Iris pigment epithelial cell (primary cell): Measurements from ENCODE around the gene STN1.
A peak's percentile ranks its signal among the peaks of the same experiment; 100 is the strongest.

Experiments used
- DNase-seq: peaks from one replicate; pipeline ENCODE4 v3.0.0-alpha.2; 2011; ENCODE audit warnings: low read depth

STN1 gene

DNA sequence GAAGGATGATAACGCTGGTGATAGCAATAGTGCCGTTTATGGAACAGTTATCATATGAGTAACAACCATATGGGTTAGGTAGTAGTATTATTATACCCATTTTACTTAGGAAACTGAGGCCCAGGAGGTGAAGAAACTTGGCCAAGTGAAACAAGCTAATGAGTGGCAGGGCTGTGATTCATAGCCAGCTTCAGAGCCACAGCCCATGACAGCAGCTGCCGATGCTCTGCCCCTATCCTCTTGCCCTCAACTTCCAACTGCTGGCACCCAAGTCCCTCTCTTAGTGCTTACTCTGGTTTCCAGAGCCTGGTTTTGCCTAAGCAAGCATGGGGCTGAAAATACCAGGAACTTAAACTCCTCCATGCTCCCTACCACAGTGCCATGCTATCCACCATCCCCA, 74.9 kb downstream of the STN1 start:
- DNase-seq: no peak

DNA sequence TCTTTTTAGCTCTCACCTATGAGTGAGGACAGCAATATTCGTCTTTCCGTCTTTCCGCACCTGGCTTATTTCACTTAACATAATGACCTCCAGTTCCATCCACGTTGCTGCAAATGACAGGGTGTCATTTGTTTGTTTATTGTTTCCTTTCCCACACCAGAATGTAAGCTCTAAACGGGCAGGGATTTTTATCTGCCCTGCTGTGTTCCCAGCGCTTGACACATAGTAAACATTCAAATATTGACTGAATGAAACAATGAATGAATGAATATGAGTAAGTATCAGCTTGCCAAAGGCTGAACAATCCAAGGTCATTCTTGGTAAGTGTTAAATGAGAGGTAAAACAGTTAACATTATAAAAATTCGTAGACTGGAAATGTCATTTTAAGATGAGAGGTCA, 75.4 kb downstream of the STN1 start:
- no peak for DNase-seq

DNA sequence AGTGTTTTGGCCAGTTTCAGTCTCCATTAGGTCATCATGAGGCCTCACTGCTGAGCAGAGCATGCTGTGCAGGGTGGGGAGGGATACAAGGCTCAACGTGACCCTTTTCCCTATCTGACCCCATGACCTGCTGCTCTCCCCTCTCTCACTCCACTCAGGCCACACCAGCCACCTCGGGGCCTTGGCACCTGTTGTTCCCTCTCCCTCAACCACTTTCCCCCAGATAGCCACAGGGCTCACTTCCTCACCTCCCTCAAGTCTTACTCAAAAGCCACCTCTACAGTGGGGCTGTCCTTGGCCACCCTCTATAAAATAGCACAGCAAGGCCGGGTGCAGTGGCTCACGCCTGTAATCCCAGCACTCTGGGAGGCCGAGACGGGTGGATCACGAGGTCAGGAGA, 76.5 kb downstream of the STN1 start:
- DNase-seq: no peak

DNA sequence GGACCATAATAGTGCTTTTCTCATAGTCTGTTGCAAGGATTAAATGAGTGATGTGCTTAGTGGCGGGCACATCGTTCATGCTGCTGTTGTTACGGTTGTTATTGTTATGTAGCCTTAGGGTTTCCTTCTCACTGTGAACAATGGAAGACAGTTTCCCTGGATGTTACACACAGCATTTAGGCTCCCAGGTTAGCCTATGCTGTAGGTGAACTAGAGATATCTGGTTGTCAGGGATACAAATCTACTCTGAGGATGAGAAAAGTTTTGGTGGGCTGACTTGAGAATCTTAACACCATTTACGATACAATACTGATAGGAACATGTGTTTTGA, 77.3 kb downstream of the STN1 start:
- DNase-seq: no peak

DNA sequence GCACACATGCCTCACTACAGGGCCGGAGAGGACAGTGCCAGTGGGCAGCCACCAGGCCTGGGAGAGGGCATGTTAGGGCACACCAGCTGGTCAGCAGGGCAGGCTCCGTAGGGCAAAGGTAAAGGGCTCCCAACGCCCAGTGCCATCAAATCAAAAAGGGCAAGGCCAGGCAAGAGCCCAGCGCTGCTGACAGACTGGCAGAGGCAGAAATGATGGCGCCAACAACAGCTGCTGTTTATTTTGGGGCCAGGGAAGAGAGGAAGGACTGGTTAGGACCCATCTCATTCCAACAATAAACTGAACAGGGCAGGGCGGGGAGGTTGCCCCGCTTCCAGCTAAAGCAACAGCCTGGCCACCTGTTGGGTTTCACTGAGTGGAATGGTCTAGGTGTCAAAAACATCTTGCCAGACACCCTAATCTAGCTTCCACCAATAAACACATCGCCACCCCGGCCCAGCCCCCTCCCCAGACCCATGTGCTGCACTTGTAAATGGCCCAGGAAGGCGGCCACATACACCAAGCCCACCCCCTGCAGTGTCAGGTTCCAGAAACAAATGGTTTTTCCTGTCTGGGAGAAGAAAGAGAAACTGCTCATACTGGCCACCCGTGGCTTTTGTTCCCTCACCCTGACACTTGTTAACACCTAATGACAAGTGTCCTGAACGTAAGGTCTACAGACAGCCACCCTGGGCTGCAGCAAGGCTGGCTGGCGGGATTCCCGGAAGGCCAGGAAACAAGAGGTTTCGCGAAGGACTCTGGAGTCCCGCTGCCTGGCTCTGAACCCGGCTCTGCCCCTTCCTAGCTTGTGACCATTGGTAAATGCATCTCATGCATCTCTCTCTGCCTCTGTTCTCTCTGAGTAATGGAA, 77.9 kb downstream of the STN1 start:
- DNase-seq: no peak

DNA sequence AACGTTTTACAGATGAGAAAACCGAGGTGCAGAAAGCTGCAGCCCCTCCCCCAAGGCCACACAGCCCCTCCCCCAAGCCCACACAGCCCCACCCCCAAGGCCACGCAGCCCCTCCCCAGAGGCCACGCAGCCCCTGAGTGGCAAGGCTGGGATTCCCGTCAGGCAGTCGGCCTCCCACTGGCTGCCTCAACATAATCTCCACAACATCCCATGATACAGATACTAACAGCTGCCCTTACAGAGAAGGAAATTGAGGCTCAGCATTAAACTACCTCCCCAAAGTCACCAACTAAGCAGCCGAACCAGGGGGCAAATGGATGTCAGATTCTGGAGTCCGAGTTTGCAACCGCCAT, 78.5 kb downstream of the STN1 start:
- DNase-seq: no peak

DNA sequence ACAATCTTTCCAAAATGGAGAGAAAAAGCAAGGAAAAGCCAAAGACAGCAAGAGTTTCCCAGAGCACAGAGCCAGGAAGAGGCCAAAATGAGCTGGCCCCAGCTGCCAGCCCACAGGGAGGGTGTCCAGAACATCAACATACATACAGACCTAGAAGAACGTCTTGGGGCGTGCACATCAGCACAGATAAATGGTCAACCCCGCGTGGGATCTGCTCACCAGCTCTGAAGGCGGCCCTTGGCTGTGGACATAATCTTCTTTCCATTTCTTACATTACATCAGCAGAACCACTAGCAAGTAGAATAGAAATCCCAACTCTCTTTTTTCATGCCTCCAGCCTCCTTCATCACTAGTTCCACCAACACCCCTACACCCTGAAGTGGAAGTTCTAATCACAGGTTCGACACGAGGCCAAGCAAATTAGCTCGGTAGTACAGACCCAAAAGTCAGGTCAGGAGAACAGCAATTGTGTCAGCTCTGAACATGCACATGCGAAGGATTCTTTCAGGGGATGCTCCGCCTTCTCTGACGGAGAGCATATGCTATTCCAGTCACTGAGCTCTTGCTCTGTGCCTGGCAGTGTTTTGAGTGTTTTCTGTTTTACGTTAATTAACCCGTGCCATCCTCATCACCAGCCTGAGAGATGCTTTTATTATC, 79.0 kb downstream of the STN1 start:
- no peak for DNase-seq

DNA sequence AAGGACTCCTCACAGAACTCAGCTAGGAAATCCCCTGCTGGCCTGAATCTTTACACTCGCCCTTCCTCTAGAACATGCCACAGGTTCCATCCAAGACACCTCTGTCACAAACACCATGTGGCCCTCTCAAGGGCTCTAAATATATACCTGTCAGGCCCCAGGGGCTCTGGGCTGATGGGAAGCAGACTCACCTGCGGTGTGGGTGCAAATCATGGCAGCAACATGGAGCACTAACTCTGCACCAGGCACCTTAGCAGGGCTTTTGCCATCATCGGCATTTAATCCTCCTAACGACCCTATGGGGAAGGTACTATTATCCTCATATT, 80.0 kb downstream of the STN1 start:
- DNase-seq: no peak

DNA sequence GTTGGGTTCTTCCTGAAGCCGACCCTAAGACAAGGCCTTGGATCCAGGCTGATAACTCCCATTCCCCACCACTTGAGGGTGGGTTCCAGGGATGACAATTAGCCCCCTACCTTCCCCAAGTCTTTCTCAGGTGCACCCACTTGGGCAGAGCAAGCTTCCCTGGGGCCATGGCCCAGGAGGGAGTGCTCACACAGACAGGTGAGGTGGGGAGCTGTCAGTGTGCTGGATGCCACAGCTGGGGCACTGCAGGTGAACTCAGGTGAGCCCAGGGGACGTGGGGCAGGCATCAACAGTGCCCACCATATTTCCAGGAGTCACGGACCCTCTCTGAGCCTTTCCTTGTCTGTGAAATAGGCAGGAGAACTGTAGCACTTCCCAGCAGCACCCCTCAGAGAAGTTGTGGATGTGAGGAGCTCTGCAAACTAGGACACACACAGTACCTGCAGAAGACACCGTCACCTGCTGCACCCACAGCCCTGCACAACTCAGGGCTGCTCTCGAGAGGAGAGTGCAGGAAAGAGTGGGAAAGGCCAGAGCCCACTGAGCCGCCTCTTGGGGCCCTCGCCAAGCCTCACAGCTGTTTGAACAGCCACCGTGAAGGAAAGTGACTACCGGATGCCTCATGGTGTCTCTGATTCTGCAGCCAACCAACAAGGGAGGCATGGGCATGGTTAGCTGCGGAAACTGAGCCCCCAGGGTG, 80.5 kb downstream of the STN1 start:
- no peak for DNase-seq

DNA sequence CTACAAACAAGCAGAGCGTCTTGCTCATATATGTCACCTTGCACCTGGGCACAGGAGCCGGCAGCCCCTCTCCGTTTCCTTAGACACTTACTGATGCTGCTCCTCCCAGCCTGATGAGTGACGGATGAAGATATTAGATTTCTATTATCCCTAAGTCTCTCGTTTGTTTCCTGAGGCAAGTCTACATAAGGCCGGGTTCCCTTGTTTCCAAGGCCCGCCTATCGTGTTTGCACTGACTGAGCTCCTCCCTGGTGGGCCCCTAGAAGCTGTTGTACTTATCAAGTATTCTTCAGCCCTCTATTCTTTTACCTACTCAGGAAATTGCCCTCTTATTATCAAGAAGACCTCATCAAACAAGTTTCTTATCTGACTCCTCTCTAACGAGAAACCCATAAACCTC, 81.1 kb downstream of the STN1 start:
- no peak for DNase-seq

DNA sequence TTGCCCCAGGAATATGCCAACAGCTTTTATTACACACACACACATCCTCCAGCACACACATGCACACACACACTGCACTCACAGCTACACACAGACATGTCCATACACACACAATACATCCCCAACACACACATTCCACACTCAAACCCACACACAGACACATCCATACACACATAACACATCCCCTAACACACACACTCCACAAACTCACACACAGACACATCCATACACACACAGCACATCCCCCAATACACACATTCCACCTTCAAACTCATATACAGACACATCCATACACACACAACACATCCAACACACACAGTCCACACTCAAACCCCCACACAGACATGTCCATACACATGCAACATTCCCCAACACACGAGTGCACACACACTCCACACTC, 81.7 kb downstream of the STN1 start:
- DNase-seq: no peak

DNA sequence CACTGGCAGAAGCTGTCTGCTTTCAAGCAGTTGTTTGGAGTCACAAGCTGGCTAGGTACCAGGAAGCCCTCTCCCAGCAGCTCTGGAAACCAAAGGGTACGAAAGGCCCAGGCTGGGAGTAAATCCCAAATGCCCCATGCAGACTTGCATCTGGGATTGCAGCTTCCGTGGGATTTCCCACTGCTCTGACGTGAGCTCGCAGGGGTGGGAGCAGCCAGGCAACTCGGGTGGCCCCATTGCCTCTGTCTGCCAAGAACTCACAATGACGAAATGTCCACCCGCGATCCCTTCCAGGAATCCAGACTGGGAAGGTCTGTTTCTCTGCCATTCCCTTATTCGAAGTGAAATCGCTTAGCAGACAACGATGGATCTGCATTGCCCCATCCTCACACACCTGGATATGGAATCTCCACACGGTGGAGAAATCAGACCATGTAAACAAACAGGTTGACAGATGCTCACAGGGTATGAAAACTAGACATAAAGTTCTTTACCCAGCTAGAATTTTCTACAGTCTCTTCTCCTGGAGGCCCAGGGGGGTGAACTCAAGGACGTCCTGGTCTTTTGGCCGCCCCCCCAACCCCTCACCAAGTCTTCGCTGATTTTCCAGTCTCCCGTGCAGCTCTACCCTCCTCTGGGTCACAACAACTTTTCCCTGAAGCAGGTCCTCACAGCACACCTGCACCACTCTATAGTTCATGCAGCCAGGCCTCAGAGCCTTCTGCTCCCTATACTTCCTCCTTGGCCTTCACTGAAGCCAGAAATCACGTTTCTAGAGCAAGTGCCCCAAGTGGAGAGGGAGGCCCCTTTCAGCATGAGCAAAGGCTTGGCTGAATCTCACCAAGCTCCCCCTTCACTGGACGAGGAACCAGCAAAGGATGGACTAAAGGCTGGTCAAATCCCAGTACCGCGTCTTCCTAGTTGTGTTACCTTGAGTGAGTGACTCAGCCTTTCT, 82.6 kb downstream of the STN1 start:
- peak; percentile 63 for DNase-seq

DNA sequence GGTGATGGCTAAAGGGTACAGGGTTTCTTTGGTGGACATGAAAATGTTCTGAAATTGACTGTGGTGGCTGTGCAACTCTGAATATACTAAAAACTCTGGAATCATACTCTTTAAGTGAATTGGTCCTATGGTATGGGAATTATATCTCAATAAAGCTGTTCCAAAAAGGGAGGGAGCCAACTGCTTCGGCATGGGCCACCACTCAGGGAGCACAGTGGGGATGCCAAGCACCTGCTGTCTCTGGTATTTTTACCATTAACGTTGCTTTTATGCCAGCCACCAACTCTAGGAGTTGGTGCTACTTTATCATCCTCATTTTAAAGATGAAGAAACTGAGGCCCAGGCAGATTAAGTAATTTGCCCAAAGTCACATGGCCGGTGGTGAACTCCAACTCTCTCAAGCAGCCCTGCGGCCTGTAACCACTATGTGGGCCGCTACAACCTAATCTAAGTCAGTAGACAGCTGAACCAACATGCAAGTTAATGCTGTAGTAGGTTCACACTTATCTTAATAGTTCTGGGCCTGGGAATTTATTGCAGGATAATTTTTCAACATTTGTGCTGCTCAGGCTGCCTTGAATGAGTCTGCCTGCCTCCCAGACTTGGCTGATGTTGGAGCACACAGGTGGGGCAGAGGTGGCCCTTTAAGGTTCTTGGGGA, 83.4 kb downstream of the STN1 start:
- DNase-seq: no peak

DNA sequence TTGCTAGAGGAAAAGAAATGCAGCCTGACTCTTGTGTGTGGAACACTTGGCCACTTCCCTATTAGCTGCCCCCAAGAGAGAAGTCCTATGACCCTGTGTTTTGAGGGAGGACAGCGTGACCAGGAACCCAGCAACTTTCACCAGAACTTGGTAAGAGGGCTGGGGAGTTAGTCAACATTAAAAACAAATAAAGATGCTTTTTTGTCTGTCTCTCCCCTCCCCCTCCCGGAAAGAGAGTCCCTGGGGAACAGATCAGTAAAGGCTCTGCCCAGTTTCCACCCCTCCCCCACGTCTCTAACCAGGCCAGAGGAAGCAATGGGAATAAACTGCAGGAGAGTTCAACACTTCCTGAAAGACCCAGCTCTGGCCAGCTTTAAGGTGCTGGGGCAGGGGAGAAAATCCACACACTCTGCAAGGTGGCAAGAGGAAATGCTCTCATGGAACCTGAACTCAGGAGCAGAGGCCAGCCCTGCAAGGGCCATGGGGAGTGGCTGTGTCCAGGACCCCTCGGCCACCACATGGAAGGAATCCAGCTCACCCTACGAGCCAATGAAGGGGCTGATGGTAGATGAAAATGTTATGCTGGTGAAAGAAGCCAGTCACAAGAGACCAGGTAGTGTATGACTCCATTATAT, 84.1 kb downstream of the STN1 start:
- no peak for DNase-seq

DNA sequence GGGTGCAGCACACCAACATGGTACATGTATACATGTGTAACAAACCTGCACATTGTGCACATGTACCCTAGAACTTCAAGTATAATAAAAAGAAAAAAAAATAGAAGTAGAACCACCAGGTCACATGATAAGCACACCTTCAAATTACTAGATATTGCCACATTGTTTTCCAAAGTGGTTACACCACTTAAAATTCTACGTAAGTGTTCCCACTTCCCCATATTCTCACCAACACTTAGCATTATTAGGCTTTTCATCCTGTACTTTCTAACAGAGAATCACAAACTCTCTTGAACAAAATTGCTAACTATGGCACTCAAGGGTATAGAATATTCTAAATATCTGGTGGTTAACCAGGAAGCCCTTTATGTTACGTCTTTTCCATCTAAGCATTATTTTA, 85.2 kb downstream of the STN1 start:
- DNase-seq: no peak
